Mesendoderm (in vitro differentiated cells): Measurements from ENCODE around the gene CYP4F2. TPM values are rescaled to one million over a fixed set of nuclear protein-coding genes. Genes with fewer than 3 reads are reported as not detected.
"Not testable (repeated sequence)": the region's sequence is repeated elsewhere in the genome, so short reads cannot be mapped to it uniquely, and the experiment has no call there.

Source experiments
- DNase-seq: peaks from one replicate; pipeline ENCODE4 v3.0.0; 2013
- H2AK5ac ChIP-seq: 2 replicates; pipeline ENCODE4 v1.6.1; 2013; ENCODE audit warnings: low read length, inconsistent platforms
- H2BK120ac ChIP-seq: 2 replicates; pipeline ENCODE4 v1.6.1; 2013; ENCODE audit warnings: low read depth, mild to moderate bottlenecking, low read length, moderate library complexity, mixed read lengths
- H2BK15ac ChIP-seq: replicated peaks from 2 replicates; pipeline ENCODE4 v1.6.1; 2013; ENCODE audit warnings: low read depth, mild to moderate bottlenecking, moderate library complexity
- H2BK5ac ChIP-seq: 2 replicates; pipeline ENCODE4 v1.6.1; 2013; ENCODE audit warnings: low read length, inconsistent platforms
- H3K18ac ChIP-seq: 2 replicates; pipeline ENCODE4 v1.6.1; 2013; ENCODE audit warnings: mild to moderate bottlenecking, low read length, mixed read lengths
- H3K23ac ChIP-seq: one replicate; pipeline ENCODE4 v1.6.1; 2013; ENCODE audit warnings: low read length
- H3K27ac ChIP-seq: 2 replicates; pipeline ENCODE4 v1.5.1; 2013; ENCODE audit warnings: low read depth, mild to moderate bottlenecking, inconsistent platforms, low read length, moderate library complexity
- H3K27me3 ChIP-seq: 2 replicates; pipeline ENCODE4 v1.6.1; 2013; ENCODE audit warnings: low read length, control low read depth, mild to moderate bottlenecking, inconsistent platforms; ENCODE audit not compliant: insufficient read depth, poor library complexity
- H3K36me3 ChIP-seq: 2 replicates; pipeline ENCODE4 v1.6.1; 2013; ENCODE audit warnings: low read length, inconsistent platforms; ENCODE audit not compliant: control insufficient read depth, insufficient read depth
- H3K4ac ChIP-seq: one replicate; pipeline ENCODE4 v1.6.1; 2013; ENCODE audit warnings: low read depth, mild to moderate bottlenecking, low read length, moderate library complexity
- H3K4me1 ChIP-seq: 2 replicates; pipeline ENCODE4 v1.6.1; 2013; ENCODE audit warnings: low read depth, low read length, inconsistent platforms; ENCODE audit not compliant: control insufficient read depth
- H3K4me2 ChIP-seq: 2 replicates; pipeline ENCODE4 v1.6.1; 2013; ENCODE audit warnings: low read length
- H3K4me3 ChIP-seq: 2 replicates; pipeline ENCODE4 v1.5.1; 2013; ENCODE audit warnings: mild to moderate bottlenecking, low read length
- H3K56ac ChIP-seq: one replicate; pipeline ENCODE4 v1.6.1; 2013; ENCODE audit warnings: low read length
- H3K79me1 ChIP-seq: 2 replicates; pipeline ENCODE4 v1.6.1; 2013; ENCODE audit warnings: low read length, inconsistent platforms
- H3K79me2 ChIP-seq: 2 replicates; pipeline ENCODE4 v1.6.1; 2013; ENCODE audit warnings: mild to moderate bottlenecking, low read length; ENCODE audit not compliant: control insufficient read depth, insufficient read depth
- H3K9ac ChIP-seq: 2 replicates; pipeline ENCODE4 v1.6.1; 2013; ENCODE audit warnings: low read length, inconsistent platforms
- H4K5ac ChIP-seq: one replicate; pipeline ENCODE4 v1.6.1; 2013; ENCODE audit warnings: low read length
- H4K8ac ChIP-seq: one replicate; pipeline ENCODE4 v1.6.1; 2013; ENCODE audit warnings: low read depth, mild to moderate bottlenecking, control low read depth, low read length, moderate library complexity
- WGBS: extraction: QIAGEN DNeasy Blood & Tissue Kit; methylation state at CpG from one replicate; pipeline ENCODE4 v1.1.7; 2013; ENCODE audit warnings: low lambda C conversion rate, missing lambda C conversion rate; ENCODE audit not compliant: insufficient coverage; ENCODE audit errors: extremely low coverage; 5-methylcytosine and 5-hydroxymethylcytosine counted together
- small RNA-seq: library from polyadenylated mRNA; stranded (forward); fragments of <200 nt; extraction: miRNeasy Mini kit (QIAGEN cat#:217004); gene quantifications from one replicate; pipeline ENCODE3, GENCODE V24; 2013; ENCODE audit not compliant: insufficient read depth

CYP4F2 gene

DNA sequence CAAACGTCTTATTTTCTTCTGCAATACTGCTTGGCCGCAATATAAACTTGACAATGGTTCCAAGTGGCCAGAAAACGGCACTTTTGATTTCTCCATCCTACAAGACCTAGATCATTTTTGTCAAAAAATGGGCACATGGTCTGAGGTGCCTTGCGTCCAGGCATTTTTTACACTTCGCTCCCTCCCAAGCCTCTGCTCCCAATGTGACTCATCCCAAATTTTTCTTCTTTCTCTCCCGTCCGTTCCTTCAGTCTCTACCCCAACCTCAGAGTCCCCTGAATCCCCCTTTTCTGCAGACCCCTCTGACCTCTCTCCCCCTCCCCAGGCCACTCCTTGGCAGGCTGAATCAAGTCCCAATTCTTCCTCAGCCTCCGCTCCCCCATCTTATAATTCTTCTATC is 68.1 kb downstream of the CYP4F2 start:
- H4K5ac ChIP-seq, result no peak overlapping the region
- no peaks in the 10 kb centered on the region for H3K27me3 ChIP-seq
- H3K4me3 ChIP-seq, result no peak overlapping the region
- H3K79me1 ChIP-seq, result no peaks in the 10 kb centered on the region
- H3K36me3 ChIP-seq, result no peaks in the 10 kb centered on the region
- H3K4me2 ChIP-seq, result no peak overlapping the region
- WGBS, result no CpG with 5 or more reads among the region's 8 CpGs
- no peak overlapping the region for H2BK5ac ChIP-seq
- no peak overlapping the region for H3K23ac ChIP-seq
- H3K4me1 ChIP-seq, result no peaks in the 10 kb centered on the region
- no peak overlapping the region for H3K9ac ChIP-seq
- no peaks in the 10 kb centered on the region for H3K79me2 ChIP-seq
- no peak overlapping the region for H3K56ac ChIP-seq
- no peak overlapping the region for H2BK15ac ChIP-seq
- H3K18ac ChIP-seq, result no peak overlapping the region
- H2BK120ac ChIP-seq, result no peak overlapping the region
- no peak for DNase-seq
- H2AK5ac ChIP-seq, result no peak overlapping the region
- H3K27ac ChIP-seq, result no peak overlapping the region
- no peak overlapping the region for H4K8ac ChIP-seq
- no peak overlapping the region for H3K4ac ChIP-seq

- no peak for DNase-seq
- Histone ChIP-seq H3K4me2 (no peak overlapping the region), H4K8ac (no peak overlapping the region), H3K27ac (no peak overlapping the region), H2BK120ac (no peak overlapping the region), H3K79me2 (no peaks in the 10 kb centered on the region), H4K5ac (no peak overlapping the region), H2BK5ac (no peak overlapping the region), H3K36me3 (no peaks in the 10 kb centered on the region), H2BK15ac (no peak overlapping the region), H3K4ac (no peak overlapping the region), H3K23ac (no peak overlapping the region), H2AK5ac (no peak overlapping the region), H3K9ac (no peak overlapping the region), H3K27me3 (no peaks in the 10 kb centered on the region), H3K56ac (no peak overlapping the region), H3K18ac (no peak overlapping the region), H3K79me1 (no peaks in the 10 kb centered on the region), H3K4me3 (no peak overlapping the region), H3K4me1 (no peaks in the 10 kb centered on the region)
- WGBS, result no CpG with 5 or more reads among the region's 10 CpGs
These were observed 68.6 kb downstream of the CYP4F2 start for GRCh38 chr19:15829306-15829698.

DNA sequence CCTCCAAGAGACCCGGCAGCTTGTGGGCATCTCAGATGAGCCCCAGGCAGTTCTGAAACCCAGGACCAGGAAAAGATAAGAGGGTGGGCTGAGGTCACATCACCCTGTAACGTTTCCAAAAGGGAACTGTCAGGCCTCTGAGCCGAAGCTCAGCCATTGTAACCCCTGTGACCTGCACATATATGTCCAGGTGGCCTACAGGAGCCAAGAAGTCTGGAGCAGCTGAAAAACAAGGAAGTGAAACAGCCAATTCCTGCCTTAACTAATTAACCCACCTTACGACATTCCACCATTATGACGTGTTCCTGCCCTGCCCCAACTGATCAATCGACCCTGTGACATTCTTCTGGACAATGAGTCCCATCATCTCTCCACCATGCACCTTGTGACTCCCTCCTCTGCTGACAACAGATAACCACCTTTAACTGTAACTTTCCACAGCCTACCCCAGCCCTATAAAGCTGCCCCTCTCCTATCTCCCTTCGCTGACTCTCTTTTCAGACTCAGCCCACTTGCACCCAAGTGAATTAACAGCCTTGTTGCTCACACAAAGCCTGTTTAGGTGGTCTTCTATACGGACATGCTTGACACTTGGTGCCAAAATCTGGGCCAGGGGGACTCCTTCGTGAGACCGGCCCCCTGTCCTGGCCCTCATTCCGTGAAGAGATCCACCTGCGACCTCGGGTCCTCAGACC is 69.1 kb downstream of the CYP4F2 start:
- no CpG with 5 or more reads among the region's 13 CpGs for WGBS
- not testable (repeated sequence) for H3K9ac ChIP-seq, H3K56ac ChIP-seq, H3K79me2 ChIP-seq, H3K4me3 ChIP-seq, H2BK5ac ChIP-seq, H3K27ac ChIP-seq, H2BK15ac ChIP-seq, H3K4me2 ChIP-seq, H3K18ac ChIP-seq, H3K23ac ChIP-seq, H3K4ac ChIP-seq, H2AK5ac ChIP-seq, H2BK120ac ChIP-seq, H3K27me3 ChIP-seq, H4K8ac ChIP-seq, H3K36me3 ChIP-seq, H3K4me1 ChIP-seq, H4K5ac ChIP-seq, H3K79me1 ChIP-seq
- DNase-seq, result peak; percentile 6

DNA sequence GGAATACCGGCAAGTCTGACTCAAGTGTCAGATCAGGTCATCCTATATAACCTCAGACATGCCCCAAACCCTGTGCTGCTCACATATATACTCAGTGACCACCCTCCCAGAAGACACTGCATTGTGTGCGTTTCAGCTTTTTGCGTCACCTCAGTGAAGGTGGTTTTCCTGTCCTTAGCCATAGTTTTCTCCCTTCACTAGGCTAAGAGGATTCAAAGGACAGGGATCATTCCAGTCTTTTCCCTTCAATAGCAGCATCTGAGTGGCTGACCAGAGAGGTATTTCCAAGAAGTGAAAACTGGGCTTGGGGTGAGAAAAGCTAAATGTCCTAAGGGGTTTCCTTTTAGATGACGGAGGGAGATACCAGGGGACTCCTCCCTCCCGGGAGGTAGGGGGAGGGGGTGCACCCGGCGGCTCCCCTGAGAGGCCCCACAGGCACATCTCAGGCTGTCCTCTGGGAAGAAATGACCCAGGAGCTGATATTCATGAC is 69.7 kb downstream of the CYP4F2 start:
- H3K4me2 ChIP-seq, result no peak overlapping the region
- H3K27me3 ChIP-seq, result no peaks in the 10 kb centered on the region
- H3K36me3 ChIP-seq, result no peaks in the 10 kb centered on the region
- no peak overlapping the region for H2BK120ac ChIP-seq
- H3K79me1 ChIP-seq, result no peaks in the 10 kb centered on the region
- DNase-seq, result peak; percentile 8
- no peak overlapping the region for H4K8ac ChIP-seq
- H3K4me3 ChIP-seq, result no peak overlapping the region
- H3K9ac ChIP-seq, result no peak overlapping the region
- no peak overlapping the region for H4K5ac ChIP-seq
- no peak overlapping the region for H3K23ac ChIP-seq
- H2BK5ac ChIP-seq, result no peak overlapping the region
- WGBS, result no CpG with 5 or more reads among the region's 7 CpGs
- no peak overlapping the region for H2BK15ac ChIP-seq
- no peaks in the 10 kb centered on the region for H3K4me1 ChIP-seq
- H3K27ac ChIP-seq, result no peak overlapping the region
- no peak overlapping the region for H3K18ac ChIP-seq
- no peak overlapping the region for H3K4ac ChIP-seq
- H3K56ac ChIP-seq, result no peak overlapping the region
- no peak overlapping the region for H2AK5ac ChIP-seq
- H3K79me2 ChIP-seq, result no peaks in the 10 kb centered on the region

Small RNA genes lying within 50 kb of the gene (small RNA-seq; reads per million reads assigned to genes)
- not detected for gene CYP4F36P
